Stimulated activated CD8-positive, alpha-beta memory T cell treated with anti-CD3 and anti-CD28 coated beads, Interleukin-12 subunit alpha, Interleukin-12 subunit beta, amount 100 ng/mL, for 24 hours (primary cell): ENCODE measurements around the gene ZNF714.

Experiments
- DNase-seq: peaks from one replicate; pipeline ENCODE4 v3.0.0-alpha.2; 2020; ENCODE audit errors: extremely low read depth

ZNF714 gene

GRCh38 chr19:21082011-21082975 lies at the start of gene ZNF714:
Gene ZNF714, plus strand, starts transcription at chr19:21082203. Its CDS starts 16,066 bp downstream, at chr19:21098269.
- peak; percentile 58 for DNase-seq

GRCh38 chr19:21045028-21045427 lies 37.0 kb upstream of the ZNF714 start:
- DNase-seq, result no peak

- no peak for DNase-seq
These were observed 35.5 kb upstream of the ZNF714 start for GRCh38 chr19:21046489-21046888.

- no peak for DNase-seq
These were observed 34.3 kb upstream of the ZNF714 start for GRCh38 chr19:21047716-21048115.

- DNase-seq, result no peak
These were observed 29.1 kb upstream of the ZNF714 start for GRCh38 chr19:21052902-21053301.

GRCh38 chr19:21065336-21065735 lies 16.7 kb upstream of the ZNF714 start:
- no peak for DNase-seq

GRCh38 chr19:21084343-21084742 lies 2.3 kb downstream of the ZNF714 start:
- DNase-seq, result no peak

GRCh38 chr19:21087871-21088270 lies 5.9 kb downstream of the ZNF714 start:
- DNase-seq, result no peak

GRCh38 chr19:21092109-21092508 lies 10.1 kb downstream of the ZNF714 start:
- no peak for DNase-seq

GRCh38 chr19:21094347-21095025 lies 12.5 kb downstream of the ZNF714 start:
- DNase-seq, result no peak

GRCh38 chr19:21098291-21098690 lies 16.3 kb downstream of the ZNF714 start:
- no peak for DNase-seq

GRCh38 chr19:21101521-21102242 lies 19.7 kb downstream of the ZNF714 start:
- no peak for DNase-seq

GRCh38 chr19:21109116-21109515 lies 27.1 kb downstream of the ZNF714 start:
- no peak for DNase-seq

GRCh38 chr19:21110183-21110582 lies 28.2 kb downstream of the ZNF714 start:
- DNase-seq, result no peak

GRCh38 chr19:21115430-21115829 lies 33.4 kb downstream of the ZNF714 start:
- no peak for DNase-seq

- DNase-seq, result no peak
These were observed 35.3 kb downstream of the ZNF714 start for GRCh38 chr19:21117041-21117907.

GRCh38 chr19:21126078-21126477 lies 44.1 kb downstream of the ZNF714 start:
- no peak for DNase-seq

GRCh38 chr19:21127001-21127400 lies 45.0 kb downstream of the ZNF714 start:
- no peak for DNase-seq

- DNase-seq, result no peak
These were observed 45.9 kb downstream of the ZNF714 start for GRCh38 chr19:21127898-21128297.

GRCh38 chr19:21128901-21129698 lies 47.1 kb downstream of the ZNF714 start:
- DNase-seq, result no peak
